Immature natural killer cell (primary cell): ENCODE measurements around the gene ASF1B. TPM values are rescaled to one million over a fixed set of nuclear protein-coding genes. Genes with fewer than 3 reads are reported as not detected.

Source experiments
- DNase-seq, 3 donors: peaks; one replicate each; pipeline ENCODE4 v3.0.0; 2022; ENCODE audit warnings: mixed read lengths in 1 of 3
- H3K27ac Mint-ChIP-seq, 6 donors: one replicate each; pipeline ENCODE4 v1.8.0; 2020; ENCODE audit warnings: mixed read lengths in 6 of 6, mild to moderate bottlenecking in 5 of 6, inconsistent platforms in 4 of 6, moderate library complexity in 3 of 6
- H3K27me3 Mint-ChIP-seq, 3 donors: one replicate each; pipeline ENCODE4 v1.8.0; 2020 to 2021; ENCODE audit warnings: low read depth in 3 of 3, mild to moderate bottlenecking in 3 of 3, mixed read lengths in 3 of 3, moderate library complexity in 3 of 3, inconsistent platforms in 1 of 3
- H3K36me3 Mint-ChIP-seq, 3 donors: one replicate each; pipeline ENCODE4 v1.8.0; 2020; ENCODE audit warnings: mixed read lengths in 3 of 3, inconsistent platforms in 2 of 3, mild to moderate bottlenecking in 2 of 3
- H3K4me1 Mint-ChIP-seq, 2 donors: one replicate each; pipeline ENCODE4 v1.8.0; 2020; ENCODE audit warnings: inconsistent platforms in 2 of 2, mild to moderate bottlenecking in 2 of 2, mixed read lengths in 2 of 2, moderate library complexity in 1 of 2
- H3K4me3 Mint-ChIP-seq, 5 donors: one replicate each; pipeline ENCODE4 v1.8.0; 2020; ENCODE audit warnings: mild to moderate bottlenecking in 5 of 5, mixed read lengths in 5 of 5, inconsistent platforms in 3 of 5, moderate library complexity in 3 of 5
- H3K9me3 Mint-ChIP-seq, 6 donors: one replicate each; pipeline ENCODE4 v1.8.0; 2020; ENCODE audit warnings: mild to moderate bottlenecking in 6 of 6, mixed read lengths in 6 of 6, inconsistent platforms in 4 of 6, moderate library complexity in 3 of 6
- polyA plus RNA-seq, 3 donors: library from polyadenylated mRNA; unstranded; fragments of 300-500 nt; fragmentation: Illumina TruSeq; gene quantifications; one replicate each; pipeline ENCODE4 v1.2.3, GENCODE V29; 2021

Gene ASF1B
- polyA plus RNA-seq, 3 donors from 2014 or later, result 7.0 to 11.8 (median 9.7) TPM

- H3K4me1 Mint-ChIP-seq, result peaks cover 18 to 21% of the 10 kb centered on the region in 2 donors
- DNase-seq, result peak; percentile 81 to 84 (median 84)
- peak overlapping the region; percentile 89 to 97 (median 94) for H3K4me3 Mint-ChIP-seq
- H3K27me3 Mint-ChIP-seq, result peaks cover 2 to 5% (median 5%) of the 10 kb centered on the region in 3 donors
- peak overlapping the region in 4 of 6 donors; percentile 81 to 93 (median 89) for H3K27ac Mint-ChIP-seq
- no peaks in the 10 kb centered on the region for H3K9me3 Mint-ChIP-seq
- no peaks in the 10 kb centered on the region for H3K36me3 Mint-ChIP-seq
These were observed 63.0 kb downstream of the ASF1B start for GRCh38 chr19:14073261-14073924.

GRCh38 chr19:14072535-14073260, 63.7 kb downstream of the ASF1B start, which contains the start of gene MISP3:
MISP3 (plus strand) TSS chr19:14072786; CDS start chr19:14073310, 524 bp downstream.
- no peaks in the 10 kb centered on the region for H3K36me3 Mint-ChIP-seq
- H3K27me3 Mint-ChIP-seq, result peaks cover 2 to 9% (median 5%) of the 10 kb centered on the region in 3 donors
- peaks cover 18 to 21% of the 10 kb centered on the region in 2 donors for H3K4me1 Mint-ChIP-seq
- DNase-seq, result peak in 1 of 3 donors; percentile 11
- H3K9me3 Mint-ChIP-seq, result no peaks in the 10 kb centered on the region
- H3K27ac Mint-ChIP-seq, result peak within 1 kb of the TSS in 3 of 6 donors; percentile 40 to 88 (median 81)
- H3K4me3 Mint-ChIP-seq, result peak within 1 kb of the TSS; percentile 89 to 97 (median 94)

- Mint-ChIP-seq H3K9me3 (no peaks in the 10 kb centered on the region), H3K4me1 (peaks cover 18 to 19% of the 10 kb centered on the region in 2 donors), H3K27me3 (peaks cover 8 to 10% (median 8%) of the 10 kb centered on the region in 3 donors), H3K4me3 (peak overlapping the region in 2 of 5 donors; percentile 45 to 62), H3K27ac (no peak overlapping the region), H3K36me3 (no peaks in the 10 kb centered on the region)
- DNase-seq, result no peak
These were observed 65.9 kb downstream of the ASF1B start for GRCh38 chr19:14070268-14071050.

Other genes starting within 250 kb of the ASF1B start
- gene BRME1, start 230.5 kb downstream of the ASF1B start, polyA plus RNA-seq, result 10 to 100 TPM in 1 of 3 donors, 1 to 10 TPM in 2; 2.7 to 12.2 (median 6.9) TPM
- 10 to 100 TPM in 1 of 3 donors, 1 to 10 TPM in 2; 1.5 to 19.2 (median 5.8) TPM for gene CC2D1A, start 230.4 kb downstream of the ASF1B start, polyA plus RNA-seq
- not detected for gene PODNL1, start 198.2 kb downstream of the ASF1B start, polyA plus RNA-seq
- 1 to 10 TPM; 2.4 to 9.4 (median 4.2) TPM for gene DCAF15, start 184.1 kb downstream of the ASF1B start, polyA plus RNA-seq
- 1 to 10 TPM in 1 of 3 donors, under 1 TPM in 2; 0.21 to 1.5 (median 0.66) TPM for gene RFX1, start 130.3 kb downstream of the ASF1B start, polyA plus RNA-seq
- gene RLN3, start 108.4 kb downstream of the ASF1B start, polyA plus RNA-seq, result not detected
- 10 to 100 TPM; 58.6 to 86.4 (median 69.9) TPM for gene IL27RA, start 104.8 kb downstream of the ASF1B start, polyA plus RNA-seq
- gene PALM3, start 74.5 kb downstream of the ASF1B start, polyA plus RNA-seq, result not detected
- 1 to 10 TPM in 2 of 3 donors, under 1 TPM in 1; 0.62 to 2.9 (median 2.1) TPM for gene MISP3, start 63.8 kb downstream of the ASF1B start, polyA plus RNA-seq
- not detected for gene C19orf67, start 50.8 kb downstream of the ASF1B start, polyA plus RNA-seq
- 1 to 10 TPM in 2 of 3 donors, not detected in 1; 1.6 to 3.1 TPM for gene SAMD1, start 45.8 kb downstream of the ASF1B start, polyA plus RNA-seq
- gene PRKACA, start 18.8 kb downstream of the ASF1B start, polyA plus RNA-seq, result 1 to 10 TPM in 2 of 3 donors, under 1 TPM in 1; 0.64 to 1.7 (median 1.4) TPM
- gene ADGRL1, start 69.6 kb upstream of the ASF1B start, polyA plus RNA-seq, result 1 to 10 TPM in 1 of 3 donors, under 1 TPM in 2; 0.52 to 2.1 (median 0.53) TPM
- gene ADGRE5, start 244.9 kb upstream of the ASF1B start, polyA plus RNA-seq, result 100 to 1,000 TPM; 360 to 783 (median 485) TPM